Measurements from ENCODE around the gene SLC25A1. TPM values are rescaled to one million over a fixed set of nuclear protein-coding genes. Genes with fewer than 3 reads are reported as not detected.

The SLC25A1 gene
- total and polyA plus RNA-seq, 10 of the 15 experiments (the other 5 are each of a cell fraction or from before 2014, with no cell fraction given) = 2.3 to 79.0 (median 30.3) TPM

DNA sequence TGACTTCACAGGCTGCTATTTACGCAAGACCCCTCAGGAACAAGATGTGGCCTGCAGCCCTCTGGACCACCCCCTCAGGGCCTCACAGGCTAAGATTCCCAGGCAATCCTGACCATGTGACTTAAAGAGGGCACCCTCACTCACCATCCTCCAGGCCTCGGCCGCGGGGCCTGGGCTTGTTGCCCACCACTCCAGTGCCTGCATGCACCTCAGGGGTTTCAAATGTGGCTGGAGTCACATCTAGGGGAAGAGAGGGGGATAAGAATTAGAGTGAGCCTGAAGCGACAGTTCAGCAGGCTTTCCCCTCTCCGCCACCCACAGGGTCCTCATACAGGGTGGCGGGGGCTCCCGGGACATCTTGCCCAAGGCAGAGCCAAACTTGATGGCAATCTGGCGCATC, 36.1 kb downstream of the SLC25A1 start:
- H3K36me3 ChIP-seq (ENCODE audit: control insufficient read depth in 2 of 2, insufficient read depth in 2 of 2, low read length in 1 of 2) = peaks cover 9 to 15% of the 10 kb centered on the region in 2 experiments; a peak in 3 of 4 replicates

More for the DNA sequence above, 36.1 kb downstream of the SLC25A1 start:
- 99% methylated on average over 9 of the region's 9 CpGs for WGBS (ENCODE audit: insufficient coverage, insufficient replicate concordance, low lambda C conversion rate, missing lambda C conversion rate)
- no peak overlapping the region for H3K4me3 ChIP-seq
- no peak for FAIRE-seq
- H3K4me1 ChIP-seq (ENCODE audit: control insufficient read depth, insufficient read depth, low read length) = peaks cover 4% of the 10 kb centered on the region
- H3K9ac ChIP-seq (ENCODE audit: control insufficient read depth, insufficient read depth, low read length) = no peak overlapping the region
- DNase-seq (ENCODE audit: low read depth, low spot score) = no peak
- no peak overlapping the region for H3K4me2 ChIP-seq (ENCODE audit: control insufficient read depth, insufficient read depth)
- peaks cover 0 to under 1% of the 10 kb centered on the region in 2 experiments; a peak in 1 of 4 replicates for H3K27me3 ChIP-seq (replicated peaks in 1 of 2; ENCODE audit: control insufficient read depth in 2 of 2, insufficient read depth in 2 of 2, low read length in 1 of 2)
- intact Hi-C loops (cut with micrococcal nuclease; ENCODE audit: unreplicated experiment) (no loop called here), in situ Hi-C loops (cut with MboI) (no loop called here)
- H3K27ac ChIP-seq (ENCODE audit: control insufficient read depth, insufficient read depth) = no peak overlapping the region
- H4K20me1 ChIP-seq (ENCODE audit: control insufficient read depth, insufficient read depth) = no peaks in the 10 kb centered on the region
- no peaks in the 10 kb centered on the region for H3K9me3 ChIP-seq (replicated peaks; ENCODE audit: control insufficient read depth, insufficient read depth, low read length)
- CTCF ChIA-PET = interaction anchor here (1.1 to 3.4 kb wide), 2 partner anchors 37 to 487 kb away, joined by 5 to 24 read pairs; partner anchors contain the start of gene SLC25A1
- SMC1A ChIA-PET (ENCODE audit: uncharacterized antibody, unreplicated experiment) = no interaction called here
- no peak for ATAC-seq
- RAD21 ChIA-PET (ENCODE audit: unreplicated experiment) = no interaction called here
- H3K79me2 ChIP-seq (ENCODE audit: control insufficient read depth, insufficient read depth, low read length) = peaks cover 13% of the 10 kb centered on the region
- no TSS peak for BruUV-seq (replicated peaks)
- no peak overlapping the region for H2AFZ ChIP-seq (ENCODE audit: control insufficient read depth, low read depth, low read length)
- POLR2A ChIA-PET = no interaction called here
- TF ChIP-seq SREBF2 (IDR thresholded peaks at IDR 0.05; ENCODE audit: low read length) (no peak), BCL11A (IDR thresholded peaks at IDR 0.05; ENCODE audit: low read depth, low read length) (no peak), WRNIP1 (IDR thresholded peaks at IDR 0.05; ENCODE audit: borderline replicate concordance, low read depth, low read length) (no peak), CREB1 (IDR thresholded peaks at IDR 0.05; ENCODE audit: low read depth) (no peak), CBX5 (IDR thresholded peaks at IDR 0.05; ENCODE audit: low read depth) (no peak), ZBTB40 (IDR thresholded peaks at IDR 0.05; ENCODE audit: borderline replicate concordance) (no peak), ETV6 (conservative IDR thresholded peaks at IDR 0.05 in 1 of 2, IDR thresholded peaks at IDR 0.05 in 1 of 2; ENCODE audit: borderline replicate concordance in 1 of 2, low read depth in 1 of 2) (no peak), MYC (IDR thresholded peaks at IDR 0.05; ENCODE audit: insufficient read depth, insufficient read length, insufficient replicate concordance, low read length, severe bottlenecking) (no peak), STAT3 (IDR thresholded peaks at IDR 0.05; ENCODE audit: low read depth, low read length) (no peak), E2F4 (IDR thresholded peaks at IDR 0.05; ENCODE audit: low read depth, low read length) (no peak), BRCA1 (IDR thresholded peaks at IDR 0.05; ENCODE audit: low read depth, low read length) (no peak), SIX5 (IDR thresholded peaks at IDR 0.05; ENCODE audit: low read depth, low read length, severe bottlenecking) (no peak), ZBED1 (IDR thresholded peaks at IDR 0.05; ENCODE audit: borderline replicate concordance) (no peak), TARDBP (IDR thresholded peaks at IDR 0.05; ENCODE audit: borderline replicate concordance) (no peak), HDAC2 (IDR thresholded peaks at IDR 0.05) (no peak), PBX3 (IDR thresholded peaks at IDR 0.05; ENCODE audit: insufficient replicate concordance, low read depth, low read length) (no peak), ATF7 (IDR thresholded peaks at IDR 0.05; ENCODE audit: low read depth) (no peak), RCOR1 (conservative IDR thresholded peaks at IDR 0.05; ENCODE audit: low read depth, low read length) (no peak), EED (IDR thresholded peaks at IDR 0.05; ENCODE audit: low read depth) (no peak), RAD21 (IDR thresholded peaks at IDR 0.05; ENCODE audit: insufficient read depth, low read depth, low read length) (no peak)

Measured in GM12878 (cell line).